Stimulated activated CD8-positive, alpha-beta memory T cell treated with anti-CD3 and anti-CD28 coated beads, Interleukin-12 subunit alpha, Interleukin-12 subunit beta, amount 100 ng/mL, for 4 hours (primary cell): ENCODE results near the gene PPP1R16B.

Source experiments
- DNase-seq: peaks from one replicate; pipeline ENCODE4 v3.0.0-alpha.2; 2020; ENCODE audit warnings: low read depth

Gene PPP1R16B

DNA sequence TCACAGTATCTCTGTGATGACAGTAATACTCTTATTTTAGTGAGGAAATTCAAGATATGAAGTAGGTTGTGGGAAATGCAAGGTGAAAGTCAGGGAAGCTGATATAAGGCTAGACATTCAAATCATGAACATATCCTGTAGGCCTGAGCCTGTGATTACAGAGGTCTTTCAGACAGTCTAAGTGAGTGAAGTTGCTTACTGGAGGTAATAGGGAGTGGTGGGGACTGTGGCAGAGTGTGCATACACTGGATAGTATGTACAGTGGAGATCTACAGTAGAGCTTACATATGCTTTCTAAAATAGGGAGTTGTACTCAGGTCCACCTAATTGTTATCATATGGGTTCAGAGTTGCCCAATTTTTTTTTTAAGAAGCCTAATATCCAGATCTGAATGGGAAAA, 159.8 kb downstream of the PPP1R16B start:
- DNase-seq, result no peak

DNA sequence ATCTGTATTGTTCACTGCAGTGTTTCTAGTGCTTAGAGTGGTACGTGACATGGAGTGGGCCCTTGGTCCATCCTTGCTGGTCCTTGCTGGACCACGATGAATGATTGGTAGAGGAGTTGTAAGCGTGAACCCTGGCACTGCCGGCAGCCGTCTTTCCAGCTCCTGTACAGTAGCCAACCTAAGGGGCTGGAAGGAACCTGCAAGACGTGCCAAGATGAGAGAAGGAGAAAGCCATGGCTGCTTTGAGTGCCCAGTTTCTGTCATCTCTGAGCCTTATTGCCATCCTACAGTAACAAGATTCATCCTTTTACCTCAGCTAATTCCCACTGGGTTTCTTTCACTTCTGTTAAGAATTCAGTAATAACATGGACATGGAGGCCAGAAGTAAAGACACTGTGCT, 162.6 kb downstream of the PPP1R16B start:
- DNase-seq, result no peak

DNA sequence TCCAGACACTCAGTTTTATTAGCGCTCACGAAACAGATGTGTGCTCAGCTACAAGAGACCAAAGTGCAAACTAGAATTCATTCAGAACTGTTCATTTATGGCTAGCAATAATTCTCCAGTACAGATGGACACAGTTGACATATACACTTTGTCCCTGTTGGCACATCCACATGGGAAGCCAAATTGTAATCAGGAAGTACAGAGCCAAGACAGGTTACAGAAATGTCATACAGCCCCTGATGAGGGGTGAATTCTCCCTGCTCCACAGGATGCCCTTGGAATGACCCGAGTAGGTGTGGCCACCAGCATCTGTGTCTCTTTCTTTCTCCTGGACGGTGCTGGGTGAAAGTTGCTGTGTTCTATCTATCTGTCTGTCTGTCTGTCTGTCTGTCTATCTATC, 164.2 kb downstream of the PPP1R16B start:
- DNase-seq, result no peak

DNA sequence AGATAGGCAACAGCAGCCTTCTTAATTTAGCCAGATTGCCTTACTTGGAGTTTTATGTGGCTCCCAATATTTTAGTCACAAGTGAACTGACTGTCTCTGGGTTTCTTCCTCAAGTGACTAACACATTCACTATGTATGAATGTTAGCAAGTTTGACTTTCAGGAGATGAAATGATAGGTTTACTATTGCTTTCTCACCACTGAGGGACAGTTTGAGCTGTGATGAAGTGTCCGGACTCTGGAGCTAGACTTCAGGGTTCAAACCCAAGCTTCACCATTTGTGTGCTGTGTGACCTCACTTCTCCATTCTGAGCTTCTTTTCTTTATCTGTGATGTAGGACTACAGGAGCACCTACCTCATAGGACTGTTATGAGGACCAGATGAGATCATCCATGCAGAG, 164.8 kb downstream of the PPP1R16B start:
- DNase-seq, result no peak
